Mesothelial cell of epicardium (in vitro differentiated cells): ENCODE measurements around the gene ENTR1. TPM values are rescaled to one million over a fixed set of nuclear protein-coding genes. Genes with fewer than 3 reads are reported as not detected.

Source experiments
- DNase-seq, 2 experiments: peaks; one replicate each; pipeline ENCODE4 v3.0.0; 2021; ENCODE audit warnings: low spot score in 2 of 2; ENCODE audit not compliant: unreplicated experiment in 2 of 2
- H3K27ac Mint-ChIP-seq: 2 replicates; pipeline ENCODE4 v1.8.0; 2021; ENCODE audit warnings: mixed read lengths
- H3K27me3 Mint-ChIP-seq: 2 replicates; pipeline ENCODE4 v1.8.0; 2021; ENCODE audit warnings: low read depth, mixed read lengths
- H3K36me3 Mint-ChIP-seq: 2 replicates; pipeline ENCODE4 v1.8.0; 2021; ENCODE audit warnings: mixed read lengths
- H3K4me1 Mint-ChIP-seq: 2 replicates; pipeline ENCODE4 v1.8.0; 2021; ENCODE audit warnings: mixed read lengths
- H3K4me3 Mint-ChIP-seq: 2 replicates; pipeline ENCODE4 v1.8.0; 2021; ENCODE audit warnings: mild to moderate bottlenecking, moderate library complexity, mixed read lengths
- H3K9me3 Mint-ChIP-seq: 2 replicates; pipeline ENCODE4 v1.8.0; 2021; ENCODE audit warnings: mixed read lengths
- total RNA-seq: library from RNA; stranded (reverse); gene quantifications from 3 replicates; pipeline ENCODE4 v1.2.1, GENCODE V29; 2021
- TF ChIP-seq, protein P1 (sequence below): fragments of 200-600 bp; sonication (generic); IDR thresholded peaks from one replicate; pipeline ENCODE4 v1.5.0; 2021; ENCODE audit warnings: antibody characterized with exemption; ENCODE audit not compliant: unreplicated experiment

The ENTR1 gene
- total RNA-seq, 1 donor from 2014 or later = 67.3 TPM

GRCh38 chr9:136424750-136425362 is 14.4 kb upstream of the ENTR1 start:
- Mint-ChIP-seq H3K36me3 (peaks cover 17% of the 10 kb centered on the region), H3K9me3 (no peaks in the 10 kb centered on the region), H3K27me3 (no peaks in the 10 kb centered on the region), H3K27ac (no peak overlapping the region), H3K4me1 (no peaks in the 10 kb centered on the region), H3K4me3 (no peak overlapping the region)
- no peak for DNase-seq
- TF ChIP-seq, protein P1, sequence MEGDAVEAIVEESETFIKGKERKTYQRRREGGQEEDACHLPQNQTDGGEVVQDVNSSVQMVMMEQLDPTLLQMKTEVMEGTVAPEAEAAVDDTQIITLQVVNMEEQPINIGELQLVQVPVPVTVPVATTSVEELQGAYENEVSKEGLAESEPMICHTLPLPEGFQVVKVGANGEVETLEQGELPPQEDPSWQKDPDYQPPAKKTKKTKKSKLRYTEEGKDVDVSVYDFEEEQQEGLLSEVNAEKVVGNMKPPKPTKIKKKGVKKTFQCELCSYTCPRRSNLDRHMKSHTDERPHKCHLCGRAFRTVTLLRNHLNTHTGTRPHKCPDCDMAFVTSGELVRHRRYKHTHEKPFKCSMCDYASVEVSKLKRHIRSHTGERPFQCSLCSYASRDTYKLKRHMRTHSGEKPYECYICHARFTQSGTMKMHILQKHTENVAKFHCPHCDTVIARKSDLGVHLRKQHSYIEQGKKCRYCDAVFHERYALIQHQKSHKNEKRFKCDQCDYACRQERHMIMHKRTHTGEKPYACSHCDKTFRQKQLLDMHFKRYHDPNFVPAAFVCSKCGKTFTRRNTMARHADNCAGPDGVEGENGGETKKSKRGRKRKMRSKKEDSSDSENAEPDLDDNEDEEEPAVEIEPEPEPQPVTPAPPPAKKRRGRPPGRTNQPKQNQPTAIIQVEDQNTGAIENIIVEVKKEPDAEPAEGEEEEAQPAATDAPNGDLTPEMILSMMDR = no peak

DNA sequence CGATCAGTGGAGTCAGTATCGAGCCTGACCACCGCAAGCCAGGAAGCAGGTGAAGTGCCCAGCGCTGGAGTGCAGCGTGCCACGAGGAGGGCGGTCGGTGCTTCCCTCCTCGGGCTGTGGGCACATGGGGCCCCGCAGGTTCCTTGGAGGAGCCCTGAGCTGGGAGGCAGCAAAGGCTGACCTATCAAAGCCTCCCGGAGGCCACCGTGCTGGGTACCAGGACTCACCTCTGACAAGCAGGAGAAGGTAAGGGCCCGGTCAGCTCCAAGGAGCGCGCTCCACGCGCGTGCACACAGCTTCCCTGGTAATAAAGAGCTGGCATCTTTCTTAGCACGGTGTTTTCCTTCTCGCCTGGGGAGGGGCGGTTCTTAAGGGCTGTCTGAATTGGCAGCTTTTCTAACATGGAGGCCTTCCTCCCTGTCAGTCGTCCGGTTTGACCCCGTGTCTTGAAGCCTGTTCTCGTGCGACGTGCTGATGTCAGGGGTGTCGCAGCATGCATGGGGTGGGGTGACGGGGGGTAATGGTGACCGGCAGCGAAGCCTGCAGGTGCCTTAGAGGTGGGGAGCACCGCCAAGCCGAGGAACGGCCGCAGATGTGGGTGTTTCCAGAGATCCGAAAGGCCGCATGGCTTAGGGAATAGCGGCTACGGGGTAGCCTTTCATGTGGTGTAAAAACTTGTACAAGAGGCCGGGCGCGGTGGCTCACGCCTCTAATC is 13.2 kb upstream of the ENTR1 start:
- TF ChIP-seq, protein P1 = no peak
- H3K4me1 Mint-ChIP-seq = no peaks in the 10 kb centered on the region
- H3K27me3 Mint-ChIP-seq = no peaks in the 10 kb centered on the region
- H3K36me3 Mint-ChIP-seq = peaks cover 20% of the 10 kb centered on the region
- H3K9me3 Mint-ChIP-seq = no peaks in the 10 kb centered on the region
- no peak overlapping the region for H3K27ac Mint-ChIP-seq
- H3K4me3 Mint-ChIP-seq = no peak overlapping the region
- no peak for DNase-seq

DNA sequence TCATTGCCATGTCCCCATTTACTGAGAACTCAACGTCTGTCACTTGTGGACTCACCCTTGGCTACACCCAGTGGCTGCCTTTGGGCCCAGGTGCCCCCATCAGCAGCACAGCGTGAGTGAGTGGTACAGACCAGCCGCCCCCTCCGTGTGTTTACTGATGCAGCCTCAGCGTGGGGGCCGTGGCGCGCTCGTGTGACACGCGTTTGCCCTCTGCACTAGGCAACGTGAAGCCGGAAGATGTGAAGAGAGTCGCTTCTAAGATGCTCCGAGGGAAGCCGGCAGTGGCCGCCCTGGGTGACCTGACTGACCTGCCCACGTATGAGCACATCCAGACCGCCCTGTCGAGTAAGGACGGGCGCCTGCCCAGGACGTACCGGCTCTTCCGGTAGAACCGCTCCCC is 12.5 kb upstream of the ENTR1 start:
- H3K4me1 Mint-ChIP-seq = no peaks in the 10 kb centered on the region
- peaks cover 22% of the 10 kb centered on the region for H3K36me3 Mint-ChIP-seq
- H3K27ac Mint-ChIP-seq = no peak overlapping the region
- no peak for DNase-seq
- H3K9me3 Mint-ChIP-seq = no peaks in the 10 kb centered on the region
- no peak overlapping the region for H3K4me3 Mint-ChIP-seq
- TF ChIP-seq, protein P1 = no peak
- H3K27me3 Mint-ChIP-seq = no peaks in the 10 kb centered on the region

- Mint-ChIP-seq H3K27ac (no peak overlapping the region), H3K27me3 (no peaks in the 10 kb centered on the region), H3K9me3 (no peaks in the 10 kb centered on the region), H3K4me3 (no peak overlapping the region), H3K4me1 (no peaks in the 10 kb centered on the region), H3K36me3 (peaks cover 23% of the 10 kb centered on the region)
- DNase-seq = no peak
- TF ChIP-seq, protein P1 = no peak
Measured at GRCh38 chr9:136421791-136422190, 11.4 kb upstream of the ENTR1 start.

- no peaks in the 10 kb centered on the region for H3K9me3 Mint-ChIP-seq
- H3K27ac Mint-ChIP-seq = no peak overlapping the region
- no peak overlapping the region for H3K4me3 Mint-ChIP-seq
- DNase-seq = no peak
- H3K27me3 Mint-ChIP-seq = no peaks in the 10 kb centered on the region
- no peaks in the 10 kb centered on the region for H3K4me1 Mint-ChIP-seq
- peaks cover 26% of the 10 kb centered on the region for H3K36me3 Mint-ChIP-seq
- TF ChIP-seq, protein P1 = no peak
Measured at GRCh38 chr9:136419092-136419420, 8.6 kb upstream of the ENTR1 start.
